GM23248 (cell line): Measurements from ENCODE around the gene GPR34. TPM values are rescaled to one million over a fixed set of nuclear protein-coding genes. Genes with fewer than 3 reads are reported as not detected.
"Not testable (repeated sequence)": the region's sequence is repeated elsewhere in the genome, so short reads cannot be mapped to it uniquely, and the experiment has no call there.

ENCODE experiments used
- DNase-seq: peaks from one replicate; pipeline ENCODE4 v3.0.0-alpha.2; 2015
- H2AFZ ChIP-seq: fragments of 200-600 bp; sonication (generic); 2 replicates; pipeline ENCODE4 v1.6.1; 2016; ENCODE audit warnings: antibody characterized with exemption
- H3F3A ChIP-seq: fragments of 200-600 bp; sonication (generic); 2 replicates; pipeline ENCODE4 v1.6.1; 2016; ENCODE audit warnings: mild to moderate bottlenecking, antibody characterized with exemption, mixed run types; ENCODE audit not compliant: insufficient read depth
- H3K27ac ChIP-seq: fragments of 200-600 bp; sonication (generic); 2 replicates; pipeline ENCODE4 v1.5.1; 2016; ENCODE audit warnings: mild to moderate bottlenecking
- H3K27me3 ChIP-seq: fragments of 200-600 bp; sonication (generic); replicated peaks from 2 replicates; pipeline ENCODE4 v1.6.1; 2016; ENCODE audit warnings: mild to moderate bottlenecking; ENCODE audit not compliant: insufficient read depth
- H3K36me3 ChIP-seq: fragments of 200-600 bp; sonication (generic); 2 replicates; pipeline ENCODE4 v1.6.1; 2016; ENCODE audit warnings: low read depth, mild to moderate bottlenecking
- H3K4me1 ChIP-seq: fragments of 200-600 bp; sonication (generic); 2 replicates; pipeline ENCODE4 v1.6.1; 2016; ENCODE audit warnings: mild to moderate bottlenecking; ENCODE audit not compliant: insufficient read depth
- H3K4me2 ChIP-seq: fragments of 200-600 bp; sonication (generic); one replicate; pipeline ENCODE4 v1.6.1; 2016; ENCODE audit warnings: mild to moderate bottlenecking; ENCODE audit not compliant: unreplicated experiment
- H3K4me3 ChIP-seq: fragments of 200-600 bp; sonication (generic); 2 replicates; pipeline ENCODE4 v1.5.1; 2016; ENCODE audit warnings: mild to moderate bottlenecking
- H3K79me2 ChIP-seq: fragments of 200-600 bp; sonication (generic); 2 replicates; pipeline ENCODE4 v1.6.1; 2016; ENCODE audit warnings: mild to moderate bottlenecking; ENCODE audit not compliant: insufficient read depth
- H3K9ac ChIP-seq: fragments of 200-600 bp; sonication (generic); 2 replicates; pipeline ENCODE4 v1.6.1; 2016; ENCODE audit warnings: mild to moderate bottlenecking
- H3K9me2 ChIP-seq: fragments of 200-600 bp; sonication (generic); 2 replicates; pipeline ENCODE4 v1.6.1; 2016; ENCODE audit warnings: mixed run types, mild to moderate bottlenecking, moderate library complexity; ENCODE audit not compliant: insufficient read depth
- H3K9me3 ChIP-seq: fragments of 200-600 bp; sonication (generic); one replicate; pipeline ENCODE4 v1.6.1; 2017; ENCODE audit warnings: low read depth
- H4K20me1 ChIP-seq: fragments of 200-600 bp; sonication (generic); 2 replicates; pipeline ENCODE4 v1.6.0; 2016; ENCODE audit not compliant: insufficient read depth
- EZH2 ChIP-seq: fragments of 200-600 bp; sonication (generic); IDR thresholded peaks from 2 replicates; pipeline ENCODE4 v1.6.1; 2018; ENCODE audit warnings: antibody characterized with exemption, mild to moderate bottlenecking; ENCODE audit not compliant: insufficient read depth, poor library complexity, severe bottlenecking
- EZH2phosphoT487 ChIP-seq: fragments of 200-600 bp; sonication (generic); IDR thresholded peaks from 2 replicates; pipeline ENCODE4 v1.6.1; 2018; ENCODE audit warnings: antibody characterized with exemption, moderate library complexity, mild to moderate bottlenecking, low read depth; ENCODE audit not compliant: insufficient read depth
- whole genome bisulfite sequencing, 2 experiments: methylation state at CpG; one replicate each; pipeline ENCODE4 v1.1.6; 2015 to 2017; ENCODE audit warnings: low lambda C conversion rate in 2 of 2, low coverage in 1 of 2; ENCODE audit errors: missing lambda C conversion rate in 2 of 2; 5-methylcytosine and 5-hydroxymethylcytosine counted together
- in situ Hi-C: fragments of 300-500 bp; cut with MboI; formaldehyde crosslinking; loops from 2 replicates; pipeline ENCODE4 v1.15.0; 2020
- polyA plus RNA-seq: library from polyadenylated mRNA; unstranded; fragments of >200 nt; fragmentation: Nextera tagmentation; extraction: Ambion mirVana; gene quantifications from 2 replicates; pipeline ENCODE4 v1.2.1, GENCODE V29; 2016
- total RNA-seq: library from RNA; depleted of rRNA; stranded (reverse); fragments of >200 nt; shearing (Covaris generic); gene quantifications from 2 replicates; pipeline ENCODE4 v1.2.3, GENCODE V29; 2014

Gene GPR34
- total and polyA plus RNA-seq, 2 experiments from 2014 or later, result 0.09 TPM; not detected in 1

DNA sequence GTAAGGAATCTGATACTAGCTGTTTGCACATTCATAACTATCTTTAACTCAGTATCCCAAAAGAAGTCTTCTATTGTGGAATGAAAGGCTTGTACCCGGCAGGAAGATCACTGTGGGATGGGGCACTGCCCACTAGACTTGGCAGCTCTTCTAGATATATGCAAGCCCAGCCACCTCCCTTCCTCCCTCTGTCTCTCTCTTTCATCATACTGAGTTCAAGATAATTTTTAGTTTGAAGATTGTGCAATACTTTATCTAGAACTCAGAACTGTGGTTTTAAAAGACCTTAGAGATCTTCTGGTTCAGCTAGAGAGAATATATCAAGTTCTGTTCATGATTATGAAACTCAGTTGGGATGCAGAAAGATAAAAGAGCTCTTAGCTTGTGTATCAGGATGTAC lies 22.5 kb upstream of the GPR34 start:
- H3K9ac ChIP-seq, result no peak overlapping the region
- DNase-seq, result peak; percentile 26
- no peaks in the 10 kb centered on the region for H3K9me3 ChIP-seq
- in situ Hi-C loops, result no loop called here
- peaks cover 29% of the 10 kb centered on the region for H3K4me1 ChIP-seq
- no peaks in the 10 kb centered on the region for H3K79me2 ChIP-seq
- 0 out of 2 replicates have a peak overlapping the region, but pooled peaks have one; percentile 12 for H3K27ac ChIP-seq
- H3K4me3 ChIP-seq, result no peak overlapping the region
- H3K27me3 ChIP-seq, result no peaks in the 10 kb centered on the region
- H3F3A ChIP-seq, result no peaks in the 10 kb centered on the region
- H3K36me3 ChIP-seq, result no peaks in the 10 kb centered on the region
- WGBS, 2 experiments, result 9 to 13% methylated on average over 1 of the region's 1 CpG
- H3K9me2 ChIP-seq, result no peaks in the 10 kb centered on the region
- H3K4me2 ChIP-seq, result no peak overlapping the region
- TF ChIP-seq EZH2, result no peak
- no peak for TF ChIP-seq EZH2phosphoT487
- H2AFZ ChIP-seq, result no peak overlapping the region
- H4K20me1 ChIP-seq, result no peaks in the 10 kb centered on the region

DNA sequence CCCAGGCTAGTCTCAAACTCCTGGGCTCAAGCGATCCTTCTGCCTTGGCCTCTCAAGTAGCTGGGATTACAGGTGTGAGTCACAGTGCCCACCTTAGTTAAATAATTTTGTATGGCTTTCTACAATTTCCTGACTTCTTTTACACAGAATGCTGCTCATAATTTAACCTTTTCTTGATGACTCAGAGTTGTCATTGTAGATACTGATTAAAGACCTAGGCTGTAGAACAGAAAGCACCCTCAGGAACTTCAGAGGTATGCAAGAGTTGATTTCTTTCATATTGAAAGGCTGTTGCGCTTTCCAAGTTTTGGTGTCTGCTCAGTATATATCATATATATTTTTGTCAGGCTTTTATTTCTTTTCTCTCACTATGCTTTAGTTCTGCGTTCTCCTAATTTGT lies 21.1 kb upstream of the GPR34 start:
- H3F3A ChIP-seq, result no peaks in the 10 kb centered on the region
- H3K9ac ChIP-seq, result no peak overlapping the region
- H4K20me1 ChIP-seq, result no peaks in the 10 kb centered on the region
- TF ChIP-seq EZH2phosphoT487 (no peak), EZH2 (no peak)
- no peaks in the 10 kb centered on the region for H3K9me2 ChIP-seq
- no peak overlapping the region for H3K27ac ChIP-seq
- WGBS, 2 experiments, result 97 to 98% methylated on average over 3 of the region's 3 CpGs
- H3K4me2 ChIP-seq, result no peak overlapping the region
- no peaks in the 10 kb centered on the region for H3K36me3 ChIP-seq
- no peaks in the 10 kb centered on the region for H3K9me3 ChIP-seq
- H3K4me3 ChIP-seq, result no peak overlapping the region
- in situ Hi-C loops, result no loop called here
- H3K4me1 ChIP-seq, result peaks cover 23% of the 10 kb centered on the region; the same call in 1 of the 2 replicates
- DNase-seq, result no peak
- H3K27me3 ChIP-seq, result no peaks in the 10 kb centered on the region
- no peak overlapping the region for H2AFZ ChIP-seq
- H3K79me2 ChIP-seq, result no peaks in the 10 kb centered on the region

DNA sequence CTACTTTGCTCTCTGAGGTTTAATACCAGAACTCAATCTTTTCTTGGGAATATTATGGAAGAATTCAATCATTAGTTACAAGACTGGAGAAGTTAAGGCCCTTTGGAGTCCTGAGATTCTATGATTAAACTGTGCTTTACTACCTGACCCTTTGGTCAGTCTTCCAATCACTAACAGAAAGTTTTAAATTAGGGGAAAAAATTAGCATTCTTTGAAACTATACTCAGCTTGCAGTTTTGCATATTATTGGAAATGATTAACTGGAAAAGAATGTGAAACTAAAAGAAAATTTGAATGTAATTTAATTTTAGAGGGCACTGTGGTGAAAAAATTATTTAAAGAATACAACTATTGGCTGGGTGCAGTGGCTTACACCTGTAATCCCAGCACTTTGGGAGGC lies 18.7 kb upstream of the GPR34 start:
- no peaks in the 10 kb centered on the region for H3K9me3 ChIP-seq
- no peak overlapping the region for H2AFZ ChIP-seq
- no peaks in the 10 kb centered on the region for H3K36me3 ChIP-seq
- no peaks in the 10 kb centered on the region for H3F3A ChIP-seq
- H4K20me1 ChIP-seq, result no peaks in the 10 kb centered on the region
- TF ChIP-seq EZH2phosphoT487 (no peak), EZH2 (no peak)
- no peaks in the 10 kb centered on the region for H3K79me2 ChIP-seq
- DNase-seq, result peak; percentile 19
- no peak overlapping the region for H3K9ac ChIP-seq
- H3K4me1 ChIP-seq, result peaks cover 17% of the 10 kb centered on the region; the same call in 1 of the 2 replicates
- no peaks in the 10 kb centered on the region for H3K27me3 ChIP-seq
- no peak overlapping the region for H3K27ac ChIP-seq
- in situ Hi-C loops, result no loop called here
- no peak overlapping the region for H3K4me3 ChIP-seq
- no peak overlapping the region for H3K4me2 ChIP-seq
- no peaks in the 10 kb centered on the region for H3K9me2 ChIP-seq

DNA sequence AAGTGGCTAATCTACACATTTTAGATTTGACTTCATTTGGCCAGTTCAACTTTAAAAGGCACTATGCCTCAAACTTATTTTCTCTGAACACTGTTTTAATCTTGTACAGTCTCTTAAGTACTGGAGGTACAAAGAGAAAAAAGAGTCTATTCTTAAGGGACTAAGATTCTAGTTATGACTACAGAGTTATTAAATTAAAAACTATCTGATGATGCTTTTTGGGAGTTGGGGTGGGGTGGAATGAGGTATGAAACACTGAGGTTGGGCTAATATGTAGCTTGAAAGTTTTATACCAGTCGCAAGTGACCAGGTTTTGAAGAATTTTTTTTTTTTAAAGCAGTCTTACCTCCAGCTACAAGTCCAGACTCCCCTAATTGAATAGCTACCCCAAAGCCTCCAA lies 17.7 kb upstream of the GPR34 start:
- no peaks in the 10 kb centered on the region for H3K36me3 ChIP-seq
- no peak overlapping the region for H3K4me3 ChIP-seq
- H4K20me1 ChIP-seq, result no peaks in the 10 kb centered on the region
- H3K9me2 ChIP-seq, result no peaks in the 10 kb centered on the region
- in situ Hi-C loops, result no loop called here
- TF ChIP-seq EZH2 (no peak), EZH2phosphoT487 (no peak)
- H3K9me3 ChIP-seq, result no peaks in the 10 kb centered on the region
- 100% methylated on average over 1 of the region's 1 CpG for WGBS, 2 experiments
- H3K79me2 ChIP-seq, result no peaks in the 10 kb centered on the region
- DNase-seq, result no peak
- H3K4me1 ChIP-seq, result peaks cover 16% of the 10 kb centered on the region; the same call in 1 of the 2 replicates
- no peaks in the 10 kb centered on the region for H3F3A ChIP-seq
- no peaks in the 10 kb centered on the region for H3K27me3 ChIP-seq
- no peak overlapping the region for H2AFZ ChIP-seq
- H3K27ac ChIP-seq, result no peak overlapping the region
- H3K4me2 ChIP-seq, result no peak overlapping the region
- H3K9ac ChIP-seq, result no peak overlapping the region

DNA sequence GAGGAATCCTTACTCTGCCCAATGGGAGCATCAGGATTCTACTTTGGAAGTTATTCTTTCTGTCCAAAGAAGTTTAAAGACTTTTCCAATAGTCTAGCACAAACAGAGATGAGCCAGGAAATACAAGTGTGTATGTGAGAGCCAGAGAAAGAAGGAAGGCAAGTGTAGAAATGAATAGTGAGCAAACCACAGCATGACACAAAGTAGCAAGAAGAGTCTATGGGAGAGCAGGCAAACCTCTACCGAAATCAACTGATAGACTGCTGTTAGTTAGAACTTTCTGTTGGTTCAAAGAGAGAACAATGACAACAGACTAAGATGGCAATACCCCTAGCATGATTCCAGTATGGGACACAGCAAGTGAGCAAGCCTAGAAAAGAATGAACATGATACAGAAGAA lies 16.1 kb upstream of the GPR34 start:
- Histone ChIP-seq H3F3A (no peaks in the 10 kb centered on the region), H3K9me2 (no peaks in the 10 kb centered on the region), H3K36me3 (no peaks in the 10 kb centered on the region), H3K27ac (no peak overlapping the region), H3K9me3 (no peaks in the 10 kb centered on the region), H4K20me1 (no peaks in the 10 kb centered on the region), H3K4me1 (peaks cover 9% of the 10 kb centered on the region; the same call in 1 of the 2 replicates), H3K4me3 (no peak overlapping the region), H3K27me3 (no peaks in the 10 kb centered on the region), H3K79me2 (no peaks in the 10 kb centered on the region), H2AFZ (no peak overlapping the region), H3K9ac (no peak overlapping the region), H3K4me2 (no peak overlapping the region)
- WGBS, 2 experiments, result 95 to 100% methylated on average over 1 of the region's 1 CpG
- in situ Hi-C loops, result no loop called here
- DNase-seq, result no peak
- no peak for TF ChIP-seq EZH2phosphoT487
- TF ChIP-seq EZH2, result no peak

DNA sequence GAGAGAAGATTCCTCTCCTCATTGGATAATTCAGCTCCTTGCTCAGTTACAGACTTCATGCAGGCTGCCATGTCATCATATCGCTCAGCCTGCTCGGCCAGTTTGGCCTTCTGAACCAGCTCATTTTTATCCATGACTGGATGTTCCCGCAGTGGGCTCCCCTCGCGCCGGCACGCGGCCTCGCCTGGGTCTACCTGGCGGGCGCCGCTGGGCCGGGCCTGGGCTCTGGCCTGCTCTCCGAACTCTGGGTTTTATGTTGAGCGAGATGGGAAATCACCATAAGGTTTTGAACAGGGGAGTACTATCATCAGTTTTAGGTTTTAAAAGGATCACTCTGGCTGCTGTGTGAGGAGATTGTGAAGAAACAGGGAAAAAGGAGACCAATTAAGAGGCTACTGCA lies 12.4 kb upstream of the GPR34 start:
- not testable (repeated sequence) for H3K4me2 ChIP-seq, H3F3A ChIP-seq

More for the DNA sequence above, 12.4 kb upstream of the GPR34 start:
- WGBS, 2 experiments, result 98 to 100% methylated on average over 5 to 15 of the region's 15 CpGs
- H3K27ac ChIP-seq, H3K79me2 ChIP-seq, H3K36me3 ChIP-seq, H3K9me3 ChIP-seq, DNase-seq, H2AFZ ChIP-seq, H3K9ac ChIP-seq, H3K4me3 ChIP-seq, H3K4me1 ChIP-seq, H4K20me1 ChIP-seq, in situ Hi-C loops, H3K9me2 ChIP-seq, H3K27me3 ChIP-seq: not testable (repeated sequence)
